Sigmoid colon (tissue), 7 donors: Measurements from ENCODE around the gene F3. TPM values are rescaled to one million over a fixed set of nuclear protein-coding genes. Genes with fewer than 3 reads are reported as not detected.

ENCODE experiments used
- DNase-seq: peaks from one replicate; pipeline ENCODE4 v3.0.0-alpha.2; 2019
- H3K27ac ChIP-seq, 4 donors: fragments of 200-600 bp; sonication (generic); one replicate each; pipeline ENCODE4 v1.5.1; 2016 to 2019; ENCODE audit warnings: mild to moderate bottlenecking in 1 of 4
- H3K27me3 ChIP-seq, 3 donors: fragments of 200-600 bp; sonication (generic); one replicate each; pipeline ENCODE4 v1.5.1; 2019; ENCODE audit warnings: mild to moderate bottlenecking in 1 of 3
- H3K36me3 ChIP-seq, 4 donors: fragments of 200-600 bp; sonication (generic); one replicate each; pipeline ENCODE4 v1.5.1; 2016 to 2019
- H3K4me1 ChIP-seq, 4 donors: fragments of 200-600 bp; sonication (generic); one replicate each; pipeline ENCODE4 v1.5.1; 2017 to 2019
- H3K4me3 ChIP-seq, 4 donors: fragments of 200-600 bp; sonication (generic); one replicate each; pipeline ENCODE4 v1.5.1; 2017 to 2019; ENCODE audit warnings: mild to moderate bottlenecking in 2 of 4, moderate library complexity in 1 of 4
- H3K9me3 ChIP-seq, 4 donors: fragments of 200-600 bp in 3 of 4; sonication (generic) in 3 of 4; one replicate each; pipeline versions ENCODE4 v1.5.1 to v1.6.1; 2013 to 2019
- CTCF ChIP-seq, 4 experiments: fragments of 450-650 bp in 3 of 4; fragments of 200-600 bp in 1 of 4; IDR thresholded peaks; one replicate each; pipeline ENCODE4 v1.5.1; 2016 to 2019; ENCODE audit warnings: antibody characterized with exemption in 4 of 4, mild to moderate bottlenecking in 3 of 4, moderate library complexity in 2 of 4
- EP300 ChIP-seq, 4 donors: sonication (generic); formaldehyde crosslinking; IDR thresholded peaks; one replicate each; pipeline ENCODE4 v1.6.1; 2017; ENCODE audit warnings: antibody characterized with exemption in 4 of 4
- POLR2A ChIP-seq, 2 donors: fragments of 450-650 bp; IDR thresholded peaks; one replicate each; pipeline ENCODE4 v1.6.1; 2016; ENCODE audit warnings: antibody characterized with exemption in 2 of 2, mild to moderate bottlenecking in 2 of 2, moderate library complexity in 2 of 2
- POLR2AphosphoS5 ChIP-seq, 4 donors: sonication (generic); formaldehyde crosslinking; IDR thresholded peaks; one replicate each; pipeline ENCODE4 v1.6.1; 2017; ENCODE audit warnings: antibody characterized with exemption in 4 of 4
- WGBS, 2 donors: extraction: QIAGEN DNeasy Blood & Tissue Kit; methylation state at CpG; one replicate each; pipeline ENCODE4 v1.1.7; 2013; 5-methylcytosine and 5-hydroxymethylcytosine counted together
- intact Hi-C: fragments of 100-400 bp; cut with DNase I; formaldehyde crosslinking; loops from one replicate; pipeline ENCODE4 v1.15.1; 2023
- polyA plus RNA-seq, 3 donors: library from polyadenylated mRNA; stranded (reverse); fragments of 200-250 nt; gene quantifications; one replicate each; pipeline ENCODE4 v1.2.3, GENCODE V29; 2013
- total RNA-seq, 4 donors: library from RNA; depleted of rRNA; stranded (reverse); fragments of >200 nt; gene quantifications; one replicate each; pipeline ENCODE4 v1.1.0, GENCODE V29; 2016
- donor health status: healthy with polysubstance abuse.
- donor health status: Bipolar disorder and iron deficiency.
- donor health status: healthy.

Gene F3
- total and polyA plus RNA-seq, 7 donors, result 9.9 to 53.7 (median 19.3) TPM

GRCh38 chr1:94543893-94544635 is 2.5 kb upstream of the F3 start:
- H3K27ac ChIP-seq, result peak overlapping the region in 3 of 4 donors; percentile 8 to 89 (median 39)
- intact Hi-C loops, result loop anchor here (5.0 kb wide), 3 partner anchors 98 to 258 kb away; no protein-coding TSS in a partner anchor
- H3K9me3 ChIP-seq, result no peaks in the 10 kb centered on the region
- DNase-seq, result no peak
- no peaks in the 10 kb centered on the region for H3K36me3 ChIP-seq
- peaks cover 0 to 21% (median 10%) of the 10 kb centered on the region in 4 donors for H3K4me1 ChIP-seq
- H3K4me3 ChIP-seq, result no peak overlapping the region
- TF ChIP-seq CTCF (IDR thresholded peaks at IDR 0.05) (no peak), POLR2A (IDR thresholded peaks at IDR 0.05) (no peak), POLR2AphosphoS5 (IDR thresholded peaks at IDR 0.05) (no peak), EP300 (IDR thresholded peaks at IDR 0.05) (no peak)
- WGBS, 2 donors, result 84 to 85% methylated on average over 4 of the region's 4 CpGs
- no peaks in the 10 kb centered on the region for H3K27me3 ChIP-seq

GRCh38 chr1:94543001-94543400 is 1.4 kb upstream of the F3 start:
- peak overlapping the region; percentile 85 to 89 (median 88) for H3K27ac ChIP-seq
- H3K9me3 ChIP-seq, result no peaks in the 10 kb centered on the region
- peaks cover 0 to 30% (median 13%) of the 10 kb centered on the region in 4 donors for H3K4me1 ChIP-seq
- TF ChIP-seq POLR2AphosphoS5 (IDR thresholded peaks at IDR 0.05) (no peak), POLR2A (IDR thresholded peaks at IDR 0.05) (no peak), EP300 (IDR thresholded peaks at IDR 0.05) (no peak), CTCF (IDR thresholded peaks at IDR 0.05) (no peak)
- H3K36me3 ChIP-seq, result no peaks in the 10 kb centered on the region
- H3K4me3 ChIP-seq, result peak overlapping the region in 3 of 4 donors; percentile 74 to 80 (median 78)
- intact Hi-C loops, result loop anchor here (5.0 kb wide), 3 partner anchors 99 to 259 kb away; no protein-coding TSS in a partner anchor
- WGBS, 2 donors, result 3 to 9% methylated on average over 1 of the region's 1 CpG
- H3K27me3 ChIP-seq, result no peaks in the 10 kb centered on the region
- no peak for DNase-seq

DNA sequence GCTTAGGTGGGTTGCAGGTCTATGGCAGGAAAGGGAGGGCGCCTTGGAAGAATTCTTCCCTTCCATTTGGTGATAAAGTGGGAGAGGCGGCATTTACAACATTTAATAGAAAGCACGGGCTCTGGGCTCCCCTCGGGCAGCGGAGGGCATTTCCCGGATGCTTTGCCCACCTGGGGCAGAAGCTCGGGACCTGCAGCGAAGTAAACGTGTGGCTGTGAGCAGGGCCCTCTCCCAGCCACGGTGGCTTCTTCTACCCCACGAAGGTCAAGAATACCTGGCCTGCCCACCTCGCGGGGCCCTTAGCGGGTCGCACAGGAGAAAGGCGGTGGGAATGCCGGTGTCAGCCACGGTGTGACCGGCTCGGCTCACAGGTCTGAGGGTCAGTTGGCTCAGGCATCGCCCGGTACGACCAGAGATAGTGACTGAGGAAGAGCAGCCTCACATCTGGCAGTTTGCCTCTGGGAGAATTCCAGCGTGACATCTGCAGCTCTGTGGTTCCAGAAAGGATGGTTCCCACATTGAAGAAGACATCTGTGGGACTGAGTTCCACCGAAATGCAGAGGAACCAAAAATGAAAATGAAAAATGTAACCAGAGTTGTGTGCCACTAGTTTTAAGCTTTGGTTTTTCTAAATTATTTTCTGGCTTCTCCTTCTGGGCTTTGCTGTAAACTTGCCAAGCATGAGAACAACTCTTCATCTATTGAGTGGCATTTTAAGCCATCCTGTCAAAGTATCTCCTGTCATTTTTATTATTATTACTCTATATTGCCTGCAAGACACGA is 720 bp upstream of the F3 start:
- Histone ChIP-seq H3K9me3 (no peaks in the 10 kb centered on the region), H3K27me3 (no peaks in the 10 kb centered on the region), H3K27ac (peak overlapping the region; percentile 85 to 89 (median 88)), H3K36me3 (no peaks in the 10 kb centered on the region), H3K4me1 (peaks cover 0 to 35% (median 13%) of the 10 kb centered on the region in 4 donors), H3K4me3 (peak overlapping the region; percentile 73 to 80 (median 76))
- WGBS, 2 donors, result 1 to 2% methylated on average over 26 of the region's 26 CpGs
- intact Hi-C loops, result loop anchor here (5.0 kb wide), 3 partner anchors 100 to 260 kb away; no protein-coding TSS in a partner anchor
- peak; percentile 88 for DNase-seq
- TF ChIP-seq POLR2A (IDR thresholded peaks at IDR 0.05) (no peak), POLR2AphosphoS5 (IDR thresholded peaks at IDR 0.05) (peak in 1 of 4 donors; percentile 30)

GRCh38 chr1:94540440-94541245 is 916 bp downstream of the F3 start:
- H3K27me3 ChIP-seq, result no peaks in the 10 kb centered on the region
- no peaks in the 10 kb centered on the region for H3K9me3 ChIP-seq
- 36 to 54% methylated on average over 23 of the region's 23 CpGs for WGBS, 2 donors
- H3K27ac ChIP-seq, result peak overlapping the region; percentile 85 to 89 (median 88)
- TF ChIP-seq POLR2A (IDR thresholded peaks at IDR 0.05), result no peak
- no peak for TF ChIP-seq EP300 (IDR thresholded peaks at IDR 0.05)
- no peak for TF ChIP-seq POLR2AphosphoS5 (IDR thresholded peaks at IDR 0.05)
- no peak for TF ChIP-seq CTCF (IDR thresholded peaks at IDR 0.05)
- H3K36me3 ChIP-seq, result peaks cover 0 to 7% (median 0%) of the 10 kb centered on the region in 4 donors
- H3K4me3 ChIP-seq, result peak overlapping the region; percentile 73 to 80 (median 76)
- intact Hi-C loops, result loop anchor here (5.0 kb wide), 3 partner anchors 102 to 262 kb away; no protein-coding TSS in a partner anchor
- peaks cover 0 to 35% (median 13%) of the 10 kb centered on the region in 4 donors for H3K4me1 ChIP-seq
- no peak for DNase-seq
